Measurements from ENCODE around the gene OR5M10.

DNA sequence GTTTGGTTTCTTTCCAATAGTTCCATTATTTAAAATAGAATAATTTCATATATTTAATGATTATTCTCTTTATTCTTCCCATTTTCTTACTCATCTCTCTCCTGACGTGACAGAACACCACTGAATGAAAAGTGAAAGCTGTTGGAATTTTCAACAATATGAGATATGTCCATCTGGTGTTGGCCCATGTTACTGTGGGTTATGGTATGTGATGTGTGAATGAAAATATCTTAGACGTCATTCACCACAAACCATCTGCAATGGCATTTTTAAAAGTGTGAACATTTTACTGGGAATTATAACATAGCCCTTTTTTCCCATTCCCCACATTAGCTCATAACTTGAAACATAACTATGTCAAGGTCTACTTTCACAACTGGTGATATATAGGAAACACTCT is 48.4 kb upstream of the OR5M10 start:
- TF ChIP-seq EZH2 (IDR thresholded peaks at IDR 0.05) (no peak), POLR2A (IDR thresholded peaks at IDR 0.05; ENCODE audit: borderline replicate concordance, extremely low read depth, insufficient read depth, insufficient read length) (no peak), SIN3A (IDR thresholded peaks at IDR 0.05; ENCODE audit: low read depth) (no peak), POLR2AphosphoS5 (IDR thresholded peaks at IDR 0.05; ENCODE audit: low read depth, low read length) (no peak), FOSL1 (IDR thresholded peaks at IDR 0.05; ENCODE audit: low read depth) (no peak), TCF7L2 (IDR thresholded peaks at IDR 0.05; ENCODE audit: borderline replicate concordance, extremely low read depth, insufficient read depth, insufficient read length) (no peak), ZFX (IDR thresholded peaks at IDR 0.05) (no peak), EZH2phosphoT487 (IDR thresholded peaks at IDR 0.05; ENCODE audit: borderline replicate concordance) (no peak)
- TF ChIP-seq, protein P1, sequence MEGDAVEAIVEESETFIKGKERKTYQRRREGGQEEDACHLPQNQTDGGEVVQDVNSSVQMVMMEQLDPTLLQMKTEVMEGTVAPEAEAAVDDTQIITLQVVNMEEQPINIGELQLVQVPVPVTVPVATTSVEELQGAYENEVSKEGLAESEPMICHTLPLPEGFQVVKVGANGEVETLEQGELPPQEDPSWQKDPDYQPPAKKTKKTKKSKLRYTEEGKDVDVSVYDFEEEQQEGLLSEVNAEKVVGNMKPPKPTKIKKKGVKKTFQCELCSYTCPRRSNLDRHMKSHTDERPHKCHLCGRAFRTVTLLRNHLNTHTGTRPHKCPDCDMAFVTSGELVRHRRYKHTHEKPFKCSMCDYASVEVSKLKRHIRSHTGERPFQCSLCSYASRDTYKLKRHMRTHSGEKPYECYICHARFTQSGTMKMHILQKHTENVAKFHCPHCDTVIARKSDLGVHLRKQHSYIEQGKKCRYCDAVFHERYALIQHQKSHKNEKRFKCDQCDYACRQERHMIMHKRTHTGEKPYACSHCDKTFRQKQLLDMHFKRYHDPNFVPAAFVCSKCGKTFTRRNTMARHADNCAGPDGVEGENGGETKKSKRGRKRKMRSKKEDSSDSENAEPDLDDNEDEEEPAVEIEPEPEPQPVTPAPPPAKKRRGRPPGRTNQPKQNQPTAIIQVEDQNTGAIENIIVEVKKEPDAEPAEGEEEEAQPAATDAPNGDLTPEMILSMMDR (IDR thresholded peaks at IDR 0.05 in 2 of 3, conservative IDR thresholded peaks at IDR 0.05 in 1 of 3; ENCODE audit: borderline replicate concordance in 1 of 3, insufficient read depth in 1 of 3, low read depth in 2 of 3, low read length in 2 of 3): no peak
- TF ChIP-seq, protein P2, sequence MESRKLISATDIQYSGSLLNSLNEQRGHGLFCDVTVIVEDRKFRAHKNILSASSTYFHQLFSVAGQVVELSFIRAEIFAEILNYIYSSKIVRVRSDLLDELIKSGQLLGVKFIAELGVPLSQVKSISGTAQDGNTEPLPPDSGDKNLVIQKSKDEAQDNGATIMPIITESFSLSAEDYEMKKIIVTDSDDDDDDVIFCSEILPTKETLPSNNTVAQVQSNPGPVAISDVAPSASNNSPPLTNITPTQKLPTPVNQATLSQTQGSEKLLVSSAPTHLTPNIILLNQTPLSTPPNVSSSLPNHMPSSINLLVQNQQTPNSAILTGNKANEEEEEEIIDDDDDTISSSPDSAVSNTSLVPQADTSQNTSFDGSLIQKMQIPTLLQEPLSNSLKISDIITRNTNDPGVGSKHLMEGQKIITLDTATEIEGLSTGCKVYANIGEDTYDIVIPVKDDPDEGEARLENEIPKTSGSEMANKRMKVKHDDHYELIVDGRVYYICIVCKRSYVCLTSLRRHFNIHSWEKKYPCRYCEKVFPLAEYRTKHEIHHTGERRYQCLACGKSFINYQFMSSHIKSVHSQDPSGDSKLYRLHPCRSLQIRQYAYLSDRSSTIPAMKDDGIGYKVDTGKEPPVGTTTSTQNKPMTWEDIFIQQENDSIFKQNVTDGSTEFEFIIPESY (IDR thresholded peaks at IDR 0.05; ENCODE audit: extremely low read depth, insufficient replicate concordance, low read length): no peak
- TF ChIP-seq, protein P3, sequence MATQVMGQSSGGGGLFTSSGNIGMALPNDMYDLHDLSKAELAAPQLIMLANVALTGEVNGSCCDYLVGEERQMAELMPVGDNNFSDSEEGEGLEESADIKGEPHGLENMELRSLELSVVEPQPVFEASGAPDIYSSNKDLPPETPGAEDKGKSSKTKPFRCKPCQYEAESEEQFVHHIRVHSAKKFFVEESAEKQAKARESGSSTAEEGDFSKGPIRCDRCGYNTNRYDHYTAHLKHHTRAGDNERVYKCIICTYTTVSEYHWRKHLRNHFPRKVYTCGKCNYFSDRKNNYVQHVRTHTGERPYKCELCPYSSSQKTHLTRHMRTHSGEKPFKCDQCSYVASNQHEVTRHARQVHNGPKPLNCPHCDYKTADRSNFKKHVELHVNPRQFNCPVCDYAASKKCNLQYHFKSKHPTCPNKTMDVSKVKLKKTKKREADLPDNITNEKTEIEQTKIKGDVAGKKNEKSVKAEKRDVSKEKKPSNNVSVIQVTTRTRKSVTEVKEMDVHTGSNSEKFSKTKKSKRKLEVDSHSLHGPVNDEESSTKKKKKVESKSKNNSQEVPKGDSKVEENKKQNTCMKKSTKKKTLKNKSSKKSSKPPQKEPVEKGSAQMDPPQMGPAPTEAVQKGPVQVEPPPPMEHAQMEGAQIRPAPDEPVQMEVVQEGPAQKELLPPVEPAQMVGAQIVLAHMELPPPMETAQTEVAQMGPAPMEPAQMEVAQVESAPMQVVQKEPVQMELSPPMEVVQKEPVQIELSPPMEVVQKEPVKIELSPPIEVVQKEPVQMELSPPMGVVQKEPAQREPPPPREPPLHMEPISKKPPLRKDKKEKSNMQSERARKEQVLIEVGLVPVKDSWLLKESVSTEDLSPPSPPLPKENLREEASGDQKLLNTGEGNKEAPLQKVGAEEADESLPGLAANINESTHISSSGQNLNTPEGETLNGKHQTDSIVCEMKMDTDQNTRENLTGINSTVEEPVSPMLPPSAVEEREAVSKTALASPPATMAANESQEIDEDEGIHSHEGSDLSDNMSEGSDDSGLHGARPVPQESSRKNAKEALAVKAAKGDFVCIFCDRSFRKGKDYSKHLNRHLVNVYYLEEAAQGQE (IDR thresholded peaks at IDR 0.05; ENCODE audit: low read depth): no peak
- TF ChIP-seq, protein P4, sequence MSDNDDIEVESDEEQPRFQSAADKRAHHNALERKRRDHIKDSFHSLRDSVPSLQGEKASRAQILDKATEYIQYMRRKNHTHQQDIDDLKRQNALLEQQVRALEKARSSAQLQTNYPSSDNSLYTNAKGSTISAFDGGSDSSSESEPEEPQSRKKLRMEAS (IDR thresholded peaks at IDR 0.05): no peak
